SK-MEL-5 (cell line): Measurements from ENCODE around the gene ISM1. TPM values are rescaled to one million over a fixed set of nuclear protein-coding genes. Genes with fewer than 3 reads are reported as not detected.

Experiments used
- DNase-seq: peaks from one replicate; pipeline ENCODE4 v3.0.0-alpha.2; 2016; ENCODE audit warnings: low read depth, low spot score
- in situ Hi-C: cut with HindIII; loops from 2 replicates; pipeline ENCODE4 v1.10.0; 2016; ENCODE audit warnings: low sequenced_read_pairs, high pct_unique_total_duplicates, low pct_unique_long_range_greater_than_20kb
- total RNA-seq: library from RNA; depleted of rRNA; stranded (reverse); fragments of >200 nt; shearing (Covaris generic); gene quantifications from 2 replicates; pipeline ENCODE4 v1.2.3, GENCODE V29; 2014

ISM1 gene
- total RNA-seq, 1 experiment from 2014 or later = 5.6 TPM

DNA sequence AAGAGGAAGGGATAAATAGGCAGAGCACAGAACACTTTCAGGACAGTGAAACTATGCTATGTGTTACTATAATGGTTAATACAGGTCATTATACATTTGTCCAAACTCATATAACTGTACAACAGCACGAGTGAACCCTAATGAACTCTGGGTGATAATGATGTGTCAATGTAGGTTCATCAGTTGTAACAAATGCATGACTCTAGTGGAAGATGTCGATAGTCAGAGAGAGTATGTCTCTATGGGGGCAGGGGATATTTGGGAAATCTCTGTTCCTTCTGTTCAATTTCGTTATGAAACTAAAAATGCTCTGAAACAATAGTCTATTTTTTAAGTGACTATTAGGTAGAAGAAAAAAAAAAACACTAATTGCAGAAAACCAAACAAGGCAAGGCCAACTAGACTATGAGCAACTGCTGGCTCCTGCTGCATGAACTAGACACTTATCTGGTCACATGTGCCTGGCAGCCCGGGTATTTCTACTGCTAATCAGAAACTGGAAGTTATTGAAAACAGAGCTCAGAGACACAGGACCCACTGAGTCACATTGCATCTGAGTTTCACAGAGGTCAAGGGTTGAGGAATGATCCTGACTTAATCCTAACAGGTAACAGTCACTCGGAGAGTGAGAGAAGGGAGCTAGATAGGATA is 97.9 kb downstream of the ISM1 start:
- no peak for DNase-seq
- in situ Hi-C loops = no loop called here

DNA sequence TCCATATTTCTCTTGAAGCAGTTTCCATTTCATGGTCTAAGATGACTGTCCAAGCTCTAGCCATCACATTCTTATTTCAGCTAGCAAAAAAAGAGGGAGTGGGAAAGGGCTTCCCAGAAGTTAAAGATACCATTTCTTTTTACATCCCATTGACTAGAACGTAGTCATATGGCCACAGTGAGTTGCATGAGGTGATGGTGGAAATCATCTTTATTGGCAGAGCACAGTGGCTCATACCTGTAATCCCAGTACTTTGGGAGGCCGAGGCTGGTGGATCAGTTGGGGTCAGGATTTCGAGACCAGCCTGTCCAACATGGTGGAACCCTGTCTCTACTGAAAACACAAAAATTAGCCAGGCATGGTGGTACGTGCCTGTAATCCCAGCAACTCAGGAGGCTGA is 99.6 kb downstream of the ISM1 start:
- no peak for DNase-seq
- in situ Hi-C loops = no loop called here

GRCh38 chr20:13321416-13321815 is 100.3 kb downstream of the ISM1 start:
- in situ Hi-C loops = no loop called here
- no peak for DNase-seq

DNA sequence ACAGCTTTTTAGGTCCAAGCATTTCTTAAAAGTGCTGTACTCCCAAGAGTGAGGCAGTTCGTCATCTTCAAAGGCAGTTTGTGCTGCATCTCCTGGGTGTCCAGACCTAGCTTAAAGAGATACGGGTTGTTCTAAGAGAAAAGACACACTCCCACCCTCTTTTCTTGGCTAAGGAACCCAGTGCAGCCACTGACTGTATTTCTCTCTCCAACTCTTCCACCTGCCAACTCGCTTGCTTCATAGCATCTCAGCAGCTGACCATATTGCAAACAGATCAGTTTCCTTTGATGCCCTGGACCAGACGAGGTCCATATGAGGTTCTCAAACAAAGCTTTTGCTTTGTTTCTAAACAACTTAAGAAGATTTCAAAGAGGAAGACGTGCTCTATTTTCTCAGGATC is 101.1 kb downstream of the ISM1 start:
- in situ Hi-C loops = no loop called here
- DNase-seq = no peak

DNA sequence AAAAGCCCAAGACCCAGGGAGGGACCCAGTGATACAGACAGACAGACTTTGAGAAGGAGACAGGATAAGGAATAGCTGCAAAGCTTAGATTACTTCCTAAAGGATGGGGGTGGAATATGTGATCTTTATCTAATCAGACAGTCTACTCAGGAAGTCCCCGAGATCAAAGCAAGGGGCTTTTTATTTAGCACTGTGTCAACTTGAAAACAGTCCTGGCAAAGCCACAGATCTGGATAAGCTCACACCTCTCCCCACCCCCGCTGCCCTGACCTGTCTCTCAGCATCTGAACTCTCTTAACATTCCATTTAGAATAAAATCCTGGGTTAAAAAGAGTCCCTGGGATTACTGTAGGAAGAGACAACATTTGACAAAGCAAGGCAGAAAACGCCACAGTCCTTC is 101.5 kb downstream of the ISM1 start:
- in situ Hi-C loops = no loop called here
- DNase-seq = no peak

GRCh38 chr20:13325033-13325432 is 104.0 kb downstream of the ISM1 start:
- DNase-seq = peak; percentile 77
- in situ Hi-C loops = no loop called here

- DNase-seq = no peak
- in situ Hi-C loops = no loop called here
These were observed 104.8 kb downstream of the ISM1 start for GRCh38 chr20:13325796-13326340.

- in situ Hi-C loops = no loop called here
- no peak for DNase-seq
These were observed 110.5 kb downstream of the ISM1 start for GRCh38 chr20:13331536-13331935.

DNA sequence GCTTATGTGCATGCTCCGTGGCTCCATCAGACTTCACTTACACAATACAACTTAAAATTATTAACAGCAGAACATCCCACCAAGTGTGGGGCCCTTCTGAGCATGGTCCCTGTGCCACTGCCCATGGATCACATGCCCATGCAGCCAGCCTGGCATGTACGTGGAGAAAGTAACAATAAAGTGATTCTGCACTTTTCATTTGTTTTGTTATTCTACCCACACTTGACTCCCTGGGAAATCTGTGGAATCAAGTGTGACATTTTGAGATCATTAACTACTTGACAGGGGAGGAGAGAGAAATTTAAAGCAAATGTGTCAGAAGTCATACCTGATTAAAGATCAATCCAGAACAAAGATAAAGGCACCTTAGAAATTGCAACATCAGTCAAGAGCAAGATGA is 112.0 kb downstream of the ISM1 start:
- no peak for DNase-seq
- in situ Hi-C loops = no loop called here

DNA sequence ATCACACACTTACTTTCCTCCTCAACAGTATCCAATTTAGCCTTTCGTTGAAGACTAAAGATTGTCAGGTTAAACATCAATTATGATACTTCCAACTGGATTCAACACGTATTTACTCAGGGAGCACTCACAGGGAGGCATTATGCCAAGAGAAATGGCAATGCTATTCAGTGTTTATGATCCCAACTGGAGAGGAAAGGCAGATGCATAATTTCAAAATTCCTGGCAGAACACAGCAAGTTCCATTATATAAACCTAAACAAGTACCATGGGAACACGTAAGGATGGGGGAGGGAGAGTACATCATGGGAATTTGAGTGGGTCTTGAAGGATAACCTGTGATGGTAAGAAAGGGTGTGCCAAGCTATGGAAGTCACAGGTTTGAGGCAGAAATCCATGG is 112.7 kb downstream of the ISM1 start:
- in situ Hi-C loops = no loop called here
- DNase-seq = no peak

- DNase-seq = no peak
- in situ Hi-C loops = no loop called here
These were observed 115.4 kb downstream of the ISM1 start for GRCh38 chr20:13336308-13337089.

- in situ Hi-C loops = no loop called here
- no peak for DNase-seq
These were observed 116.2 kb downstream of the ISM1 start for GRCh38 chr20:13337090-13337784.

DNA sequence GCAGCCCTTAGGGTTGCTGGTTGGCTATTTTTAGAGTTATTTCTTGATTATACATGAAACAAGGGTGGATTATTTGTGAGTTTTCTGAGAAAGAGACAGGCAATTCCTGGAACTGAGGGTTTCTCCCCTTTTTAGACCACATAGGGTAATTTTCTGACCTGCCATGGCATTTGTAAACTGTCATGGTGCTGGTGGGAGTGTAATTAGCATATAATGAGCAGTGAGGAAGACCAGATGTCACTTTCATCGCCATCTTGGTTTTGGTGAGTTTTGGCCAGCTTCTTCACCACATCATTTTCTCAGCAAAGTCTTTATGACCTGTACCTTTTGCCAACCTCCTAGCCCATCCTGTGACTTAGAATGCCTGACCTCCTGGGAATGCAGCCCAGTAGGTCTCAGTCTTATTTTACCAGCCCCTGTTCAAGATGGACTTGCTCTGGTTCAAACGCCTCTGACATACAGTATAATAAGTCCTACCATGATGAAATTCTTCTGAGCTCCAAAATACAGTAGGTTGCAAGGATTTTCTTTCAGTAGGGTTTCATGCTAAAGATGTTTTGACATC is 117.1 kb downstream of the ISM1 start:
- DNase-seq = no peak
- in situ Hi-C loops = no loop called here

GRCh38 chr20:13338999-13339411 is 117.9 kb downstream of the ISM1 start:
- no peak for DNase-seq
- in situ Hi-C loops = no loop called here

GRCh38 chr20:13340088-13340487 is 119.0 kb downstream of the ISM1 start:
- DNase-seq = no peak
- in situ Hi-C loops = no loop called here

DNA sequence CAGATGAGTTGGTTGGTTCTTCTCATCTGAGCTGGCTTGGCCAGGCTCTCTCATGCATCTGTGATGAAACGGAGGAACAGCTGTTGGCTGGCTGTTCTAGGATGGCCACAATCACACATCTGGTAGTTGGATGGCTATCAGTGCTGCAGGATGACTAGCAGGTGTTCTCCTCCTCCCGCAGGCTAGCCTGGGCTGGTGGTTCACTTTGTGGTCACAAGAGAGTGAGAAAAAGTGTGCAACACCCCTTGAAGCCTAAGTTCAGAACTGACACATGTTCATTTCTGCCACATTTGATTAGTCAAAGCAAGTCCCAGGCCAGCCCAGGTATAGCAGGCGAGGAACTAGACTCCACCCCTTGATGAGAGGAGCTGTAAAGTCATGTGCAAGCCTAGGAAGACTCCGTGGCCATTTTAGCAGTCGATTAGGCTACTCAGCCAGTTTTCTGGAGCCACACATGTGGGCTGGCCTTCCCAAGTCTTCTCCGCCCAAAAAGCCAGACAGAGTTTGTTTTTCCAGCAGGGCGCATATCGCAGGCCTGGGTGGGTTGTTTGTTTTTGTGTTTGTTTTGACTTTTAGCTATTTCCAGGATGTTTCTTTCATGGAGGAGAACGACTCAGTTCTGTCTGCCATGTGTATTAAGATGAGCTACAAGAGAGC is 120.8 kb downstream of the ISM1 start:
- in situ Hi-C loops = no loop called here
- no peak for DNase-seq

DNA sequence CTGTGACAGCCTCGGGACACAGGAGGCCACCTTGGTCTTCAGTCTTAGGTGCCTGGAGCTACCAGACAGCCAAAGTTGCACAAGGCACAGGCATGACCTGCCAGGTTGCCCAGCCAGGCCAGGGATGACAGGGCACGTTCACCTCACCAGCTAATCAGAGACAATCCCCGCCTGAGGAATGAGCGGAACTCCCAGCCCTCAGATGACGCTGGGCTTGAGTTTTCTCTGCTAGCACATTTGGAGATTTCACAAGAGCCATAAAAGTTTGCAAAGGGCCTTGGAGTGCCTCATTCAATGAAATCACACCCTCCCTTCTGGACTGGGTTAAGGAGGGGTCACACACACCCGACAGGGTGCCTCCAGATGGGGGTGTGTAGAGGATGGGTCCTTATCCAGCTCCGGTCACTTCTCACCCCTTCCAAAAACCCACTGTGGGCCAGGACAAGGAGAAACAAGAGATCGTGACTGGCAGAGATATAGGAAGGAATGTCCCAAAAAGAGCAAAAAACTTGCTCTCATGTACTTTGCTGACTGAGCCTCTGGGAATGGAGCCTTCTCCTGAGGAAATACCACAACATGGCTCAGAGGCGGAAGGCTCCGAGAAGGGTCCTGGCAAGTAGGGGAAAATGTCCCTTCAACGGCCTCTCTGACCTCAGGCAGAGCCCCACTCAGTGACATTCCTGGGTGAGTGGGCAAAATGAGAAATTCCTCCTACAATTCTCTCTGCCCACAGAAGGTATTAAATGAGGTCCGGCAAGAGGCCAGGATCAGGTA is 121.6 kb downstream of the ISM1 start:
- in situ Hi-C loops = no loop called here
- DNase-seq = no peak
